ENCODE measurements around the gene TXNDC5. TPM values are rescaled to one million over a fixed set of nuclear protein-coding genes. Genes with fewer than 3 reads are reported as not detected.
A peak's percentile ranks its signal among the peaks of the same experiment; 100 is the strongest.

TXNDC5 gene
- total and polyA plus RNA-seq, 2 of the 13 experiments (the other 11 are each of a cell fraction or from before 2014, with no cell fraction given), result 287 to 578 TPM

- H2AFZ ChIP-seq (ENCODE audit: low read length), result no peak overlapping the region
- FAIRE-seq (no peak), DNase-seq (ENCODE audit: low spot score) (no peak), ATAC-seq (peak; percentile 64)
- BruUV-seq (replicated peaks), result no TSS peak
- no peaks in the 10 kb centered on the region for H4K20me1 ChIP-seq (ENCODE audit: insufficient read depth, low read length)
- TF ChIP-seq MAZ (IDR thresholded peaks at IDR 0.05; ENCODE audit: borderline replicate concordance, low read depth, low read length) (no peak), MAZ (CRISPR knock-in tag; IDR thresholded peaks at IDR 0.05; ENCODE audit: low read depth) (no peak), CREBL2 (CRISPR knock-in tag; IDR thresholded peaks at IDR 0.05; ENCODE audit: borderline replicate concordance) (no peak), ZNF224 (CRISPR knock-in tag; IDR thresholded peaks at IDR 0.05) (no peak), NR2F2 (IDR thresholded peaks at IDR 0.05; ENCODE audit: borderline replicate concordance, low read depth) (no peak)
- ChIA-PET CTCF (ENCODE audit: low intra/inter-chr PET ratio, low total read pairs) (interaction anchor here (0.6 kb wide), 1 partner anchor 35 kb away, joined by 3 read pairs; no protein-coding TSS in a partner anchor), POLR2A (interaction anchor here (1.0 to 1.2 kb wide), 2 partner anchors 30 to 163 kb away, joined by 3 read pairs; partner anchors contain the start of gene EEF1E1)
- H3K4me2 ChIP-seq (ENCODE audit: low read depth, low read length), result no peak overlapping the region
- WGBS (ENCODE audit: low lambda C conversion rate), result 26% methylated on average over 5 of the region's 5 CpGs
- H3K9me3 ChIP-seq (ENCODE audit: low read length), result no peaks in the 10 kb centered on the region
- intact Hi-C loops (cut with micrococcal nuclease; ENCODE audit: unreplicated experiment) (no loop called here), in situ Hi-C loops (cut with HindIII; ENCODE audit: extremely low pct_ligation_motif_present, low pct_unique_long_range_greater_than_20kb) (no loop called here)
- H3K27me3 ChIP-seq (ENCODE audit: control insufficient read depth in 1 of 2, insufficient read depth in 2 of 2, low read length in 2 of 2), result peaks cover 0 to 11% of the 10 kb centered on the region in 2 experiments; a peak in 2 of 5 replicates
- H3K4me1 ChIP-seq (ENCODE audit: insufficient read depth, low read length), result no peaks in the 10 kb centered on the region
- H3K79me2 ChIP-seq (ENCODE audit: insufficient read depth, low read length), result no peaks in the 10 kb centered on the region
- H3K27ac ChIP-seq (ENCODE audit: extremely low read length, insufficient read depth, low read length), result no peak overlapping the region
- H3K36me3 ChIP-seq (replicated peaks in 1 of 2; ENCODE audit: control insufficient read depth in 1 of 2, insufficient read depth in 2 of 2, low read length in 2 of 2), result no peaks in the 10 kb centered on the region
- no peak overlapping the region for H3K4me3 ChIP-seq (replicated peaks in 1 of 3; ENCODE audit: insufficient read depth in 1 of 3, low read depth in 2 of 3, low read length in 3 of 3)
- H3K9ac ChIP-seq (ENCODE audit: insufficient read depth, low read depth, low read length), result no peak overlapping the region
These were observed 29.3 kb upstream of the TXNDC5 start for GRCh38 chr6:7939864-7940228.

GRCh38 chr6:7939184-7939863 lies 28.7 kb upstream of the TXNDC5 start:
- CTCF ChIA-PET (ENCODE audit: low intra/inter-chr PET ratio, low total read pairs), result interaction anchor here (0.6 kb wide), 1 partner anchor 36 kb away, joined by 3 read pairs; no protein-coding TSS in a partner anchor
- intact Hi-C loops (cut with micrococcal nuclease; ENCODE audit: unreplicated experiment) (no loop called here), in situ Hi-C loops (cut with HindIII; ENCODE audit: extremely low pct_ligation_motif_present, low pct_unique_long_range_greater_than_20kb) (no loop called here)
- TF ChIP-seq ATF7 (IDR thresholded peaks at IDR 0.05) (peak; percentile 71; the same call in 1 of the 2 replicates), ATF7 (CRISPR knock-in tag; IDR thresholded peaks at IDR 0.05) (no peak), HIVEP1 (CRISPR knock-in tag; IDR thresholded peaks at IDR 0.05) (no peak)
- no TSS peak for BruUV-seq (replicated peaks)
- POLR2A ChIA-PET, result interaction anchor here (1.0 to 1.2 kb wide), 2 partner anchors 30 to 163 kb away, joined by 3 read pairs; partner anchors contain the start of gene EEF1E1
- peak; percentile 34; the same call in 1 of the 3 replicates for ATAC-seq
- no peak for FAIRE-seq
- Histone ChIP-seq H3K4me2 (ENCODE audit: low read depth, low read length) (no peak overlapping the region), H3K27ac (ENCODE audit: extremely low read length, insufficient read depth, low read length) (no peak overlapping the region), H3K4me3 (replicated peaks in 1 of 3; ENCODE audit: insufficient read depth in 1 of 3, low read depth in 2 of 3, low read length in 3 of 3) (no peak overlapping the region), H3K36me3 (replicated peaks in 1 of 2; ENCODE audit: control insufficient read depth in 1 of 2, insufficient read depth in 2 of 2, low read length in 2 of 2) (no peaks in the 10 kb centered on the region), H3K9me3 (ENCODE audit: low read length) (no peaks in the 10 kb centered on the region), H3K79me2 (ENCODE audit: insufficient read depth, low read length) (no peaks in the 10 kb centered on the region), H3K27me3 (ENCODE audit: control insufficient read depth in 1 of 2, insufficient read depth in 2 of 2, low read length in 2 of 2) (peaks cover 0 to 15% of the 10 kb centered on the region in 2 experiments; a peak in 3 of 5 replicates), H2AFZ (ENCODE audit: low read length) (no peak overlapping the region), H4K20me1 (ENCODE audit: insufficient read depth, low read length) (no peaks in the 10 kb centered on the region), H3K4me1 (ENCODE audit: insufficient read depth, low read length) (no peaks in the 10 kb centered on the region), H3K9ac (ENCODE audit: insufficient read depth, low read depth, low read length) (no peak overlapping the region)
- no peak for DNase-seq (ENCODE audit: low spot score)
- WGBS (ENCODE audit: low lambda C conversion rate), result 33% methylated on average over 10 of the region's 11 CpGs

Data from HepG2 (cell line).